ENCODE data around the gene DOK7. TPM values are rescaled to one million over a fixed set of nuclear protein-coding genes. Genes with fewer than 3 reads are reported as not detected.

Gene DOK7
- total RNA-seq, 4 donors from 2014 or later, result 1.7 to 11.2 (median 2.6) TPM

GRCh38 chr4:3483471-3483921, 20.4 kb downstream of the DOK7 start:
- peaks cover 80% of the 10 kb centered on the region for H3K27me3 ChIP-seq
- TF ChIP-seq POLR2A (IDR thresholded peaks at IDR 0.05) (no peak), CTCF (IDR thresholded peaks at IDR 0.05) (no peak), EP300 (IDR thresholded peaks at IDR 0.05) (no peak), POLR2AphosphoS5 (IDR thresholded peaks at IDR 0.05) (no peak)
- H3K36me3 ChIP-seq, result no peaks in the 10 kb centered on the region
- WGBS, result 51% methylated on average over 10 of the region's 23 CpGs
- no peaks in the 10 kb centered on the region for H3K9me3 ChIP-seq
- peaks cover 26% of the 10 kb centered on the region for H3K4me1 ChIP-seq
- no peak for DNase-seq (ENCODE audit: low spot score in 2 of 2)
- no peak overlapping the region for H3K4me3 ChIP-seq
- H3K27ac ChIP-seq, result no peak overlapping the region

DNA sequence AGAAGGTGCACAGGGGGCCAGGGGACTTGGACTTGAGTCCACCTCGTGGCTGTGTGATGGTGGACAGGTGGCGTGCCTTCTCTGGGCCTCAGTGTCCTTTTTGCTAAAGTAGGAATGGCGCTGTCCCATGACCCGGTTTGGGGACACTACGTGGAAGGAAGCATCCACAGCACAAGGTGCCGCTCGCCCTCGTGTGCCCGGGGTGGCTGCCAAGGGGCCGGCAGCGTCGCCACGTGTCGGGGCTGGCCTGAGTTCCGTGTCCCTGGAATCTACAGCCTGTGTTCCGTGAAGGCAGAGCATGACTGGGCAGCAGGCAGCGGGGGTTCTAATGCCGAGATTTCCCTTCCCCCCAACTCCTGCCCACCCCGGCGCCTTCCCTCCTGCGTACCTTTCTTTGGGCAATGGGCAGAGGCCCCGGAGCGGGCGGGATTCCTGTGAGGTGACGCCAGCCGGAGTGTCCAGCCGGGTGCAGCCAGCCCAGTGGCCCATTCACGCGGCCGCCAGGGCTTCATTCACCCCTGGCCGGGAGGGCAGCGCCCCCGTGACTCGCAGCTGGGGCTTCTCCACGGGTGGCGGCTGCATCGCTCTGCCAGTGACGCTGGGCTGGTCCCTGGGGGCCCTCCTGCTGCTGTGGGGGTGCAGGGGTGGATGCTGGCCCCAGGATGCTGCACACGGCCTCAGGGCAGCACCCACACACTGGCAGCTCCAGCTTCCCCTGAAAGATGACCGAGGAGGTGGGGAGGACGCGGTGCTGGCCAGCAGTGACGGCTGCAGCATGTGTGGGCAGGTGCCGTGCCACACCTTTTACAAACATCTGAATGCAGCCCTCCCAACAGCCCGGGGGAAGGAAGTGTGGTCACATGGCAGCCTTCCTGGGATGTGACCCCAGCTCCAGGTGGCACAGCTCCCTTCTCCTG, 21.2 kb downstream of the DOK7 start:
- Histone ChIP-seq H3K9me3 (no peaks in the 10 kb centered on the region), H3K4me1 (peaks cover 26% of the 10 kb centered on the region), H3K36me3 (no peaks in the 10 kb centered on the region), H3K4me3 (peak overlapping the region; percentile 0), H3K27me3 (peaks cover 82% of the 10 kb centered on the region), H3K27ac (no peak overlapping the region)
- no peak for DNase-seq (ENCODE audit: low spot score in 2 of 2)
- WGBS, result 23% methylated on average over 26 of the region's 45 CpGs
- TF ChIP-seq CTCF (IDR thresholded peaks at IDR 0.05), result no peak
- no peak for TF ChIP-seq POLR2A (IDR thresholded peaks at IDR 0.05)
- no peak for TF ChIP-seq POLR2AphosphoS5 (IDR thresholded peaks at IDR 0.05)
- no peak for TF ChIP-seq EP300 (IDR thresholded peaks at IDR 0.05)

DNA sequence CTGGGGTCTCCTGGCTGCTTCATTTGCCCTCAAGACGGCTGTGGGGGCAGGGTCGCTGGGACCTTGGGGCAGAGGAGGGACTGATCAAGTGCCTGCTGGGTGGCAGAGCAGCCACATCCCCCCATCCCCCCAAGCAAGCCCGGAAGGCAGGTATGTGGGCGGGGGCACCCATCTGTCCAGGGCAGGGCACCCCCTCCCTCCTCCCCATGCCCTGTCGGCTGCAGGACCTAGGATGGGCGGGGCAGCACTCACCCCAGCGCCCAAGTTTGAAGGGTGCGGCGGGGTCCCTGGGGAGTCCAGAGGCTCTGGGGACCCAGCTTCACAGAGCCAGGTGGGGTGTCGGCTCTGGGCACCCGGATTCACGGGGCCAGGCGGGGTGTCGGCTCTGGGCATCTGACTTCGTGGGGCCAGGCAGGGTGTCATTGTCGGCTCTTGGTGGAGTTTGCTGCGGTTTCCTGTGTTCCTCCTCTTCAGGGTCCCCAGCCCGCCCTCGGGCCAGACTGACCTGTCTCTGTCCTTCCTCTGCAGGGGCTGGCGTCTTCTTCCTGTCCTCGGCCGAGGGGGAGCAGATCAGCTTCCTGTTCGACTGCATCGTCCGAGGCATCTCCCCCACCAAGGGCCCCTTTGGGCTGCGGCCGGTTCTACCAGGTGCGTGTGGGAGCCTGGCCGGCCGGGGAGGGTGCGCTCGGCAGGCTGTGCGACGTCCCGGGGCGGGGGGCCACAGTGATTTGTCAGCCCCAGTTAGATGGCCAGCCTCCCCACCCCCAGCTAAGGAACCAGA, 22.1 kb downstream of the DOK7 start:
- Histone ChIP-seq H3K9me3 (no peaks in the 10 kb centered on the region), H3K36me3 (no peaks in the 10 kb centered on the region), H3K4me3 (no peak overlapping the region), H3K27ac (no peak overlapping the region), H3K4me1 (peaks cover 26% of the 10 kb centered on the region), H3K27me3 (peaks cover 81% of the 10 kb centered on the region)
- TF ChIP-seq EP300 (IDR thresholded peaks at IDR 0.05) (no peak), POLR2AphosphoS5 (IDR thresholded peaks at IDR 0.05) (no peak), CTCF (IDR thresholded peaks at IDR 0.05) (no peak), POLR2A (IDR thresholded peaks at IDR 0.05) (no peak)
- no peak for DNase-seq (ENCODE audit: low spot score in 2 of 2)
- WGBS, result 18% methylated on average over 5 of the region's 36 CpGs

DNA sequence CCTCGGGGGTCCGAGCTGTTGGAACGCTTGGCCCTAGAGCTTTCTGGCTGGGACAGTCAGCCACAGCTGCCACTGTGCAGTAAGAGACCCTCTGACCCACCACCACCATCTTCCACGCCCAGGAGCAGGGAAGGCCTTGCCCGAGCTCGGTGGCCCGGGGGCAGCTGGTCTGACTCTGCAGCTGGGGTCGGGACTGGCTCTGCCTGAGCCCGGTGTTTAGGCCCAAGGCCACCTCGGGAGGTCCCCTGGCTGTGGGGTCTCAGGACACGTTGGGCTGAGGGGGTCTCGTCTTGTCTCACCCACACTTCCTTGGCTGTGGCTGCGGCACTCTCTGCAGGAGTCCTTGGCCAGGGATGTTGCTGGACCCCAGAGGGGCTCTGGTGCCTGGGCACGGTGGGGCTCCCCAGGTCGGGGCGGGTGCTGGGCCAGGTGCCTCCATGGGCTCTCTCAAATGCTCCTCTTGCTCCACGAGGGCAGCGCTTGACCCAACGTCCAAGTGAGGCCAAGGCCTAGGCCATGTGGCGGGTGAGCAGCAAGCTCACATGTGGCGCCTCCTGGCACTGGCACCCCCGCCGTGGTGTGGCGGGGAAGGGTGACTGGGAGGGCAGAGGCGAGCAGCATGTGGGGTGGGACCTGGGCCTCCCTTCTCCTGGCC, 22.9 kb downstream of the DOK7 start:
- peaks cover 78% of the 10 kb centered on the region for H3K27me3 ChIP-seq
- no peak for DNase-seq (ENCODE audit: low spot score in 2 of 2)
- peaks cover 26% of the 10 kb centered on the region for H3K4me1 ChIP-seq
- no peak overlapping the region for H3K4me3 ChIP-seq
- WGBS, result 90% methylated on average over 2 of the region's 25 CpGs
- TF ChIP-seq CTCF (IDR thresholded peaks at IDR 0.05), result no peak
- TF ChIP-seq POLR2A (IDR thresholded peaks at IDR 0.05), result no peak
- no peak for TF ChIP-seq POLR2AphosphoS5 (IDR thresholded peaks at IDR 0.05)
- no peak for TF ChIP-seq EP300 (IDR thresholded peaks at IDR 0.05)
- no peak overlapping the region for H3K27ac ChIP-seq
- no peaks in the 10 kb centered on the region for H3K36me3 ChIP-seq
- no peaks in the 10 kb centered on the region for H3K9me3 ChIP-seq
